ENCODE measurements around the gene EDRF1.

Gene EDRF1

DNA sequence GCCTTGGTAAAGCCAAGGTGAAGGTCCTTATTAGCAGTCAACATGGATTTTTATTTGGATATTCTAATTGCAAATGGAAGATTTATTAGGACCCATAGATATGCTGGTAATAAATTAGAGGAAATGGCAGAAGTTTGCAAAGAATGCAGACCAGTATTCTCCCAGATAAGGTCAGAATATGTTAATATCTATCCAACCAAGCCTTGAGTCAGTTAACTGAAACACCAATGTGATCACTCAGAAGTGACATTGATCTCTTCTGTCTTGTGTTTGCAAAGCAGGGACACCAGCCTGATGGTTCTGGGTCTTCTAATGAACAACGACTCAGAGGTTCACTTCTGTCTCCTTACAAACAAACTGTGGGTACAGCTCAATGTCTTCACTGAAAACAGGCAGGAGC is 82.1 kb downstream of the EDRF1 start:
- Mint-ChIP-seq H3K4me1 (ENCODE audit: low read depth) (no peaks in the 10 kb centered on the region), H3K9me3 (no peaks in the 10 kb centered on the region), H3K27ac (no peak overlapping the region), H3K4me3 (no peak overlapping the region), H3K36me3 (ENCODE audit: low read depth) (peaks cover 82% of the 10 kb centered on the region), H3K27me3 (no peaks in the 10 kb centered on the region)
- DNase-seq: no peak

- no peaks in the 10 kb centered on the region for H3K27me3 Mint-ChIP-seq
- no peak for DNase-seq
- peaks cover 83% of the 10 kb centered on the region for H3K36me3 Mint-ChIP-seq (ENCODE audit: low read depth)
- no peaks in the 10 kb centered on the region for H3K4me1 Mint-ChIP-seq (ENCODE audit: low read depth)
- H3K27ac Mint-ChIP-seq: no peak overlapping the region
- no peak overlapping the region for H3K4me3 Mint-ChIP-seq
- no peaks in the 10 kb centered on the region for H3K9me3 Mint-ChIP-seq
Observed at GRCh38 chr10:125802131-125802530, 82.6 kb downstream of the EDRF1 start.

DNA sequence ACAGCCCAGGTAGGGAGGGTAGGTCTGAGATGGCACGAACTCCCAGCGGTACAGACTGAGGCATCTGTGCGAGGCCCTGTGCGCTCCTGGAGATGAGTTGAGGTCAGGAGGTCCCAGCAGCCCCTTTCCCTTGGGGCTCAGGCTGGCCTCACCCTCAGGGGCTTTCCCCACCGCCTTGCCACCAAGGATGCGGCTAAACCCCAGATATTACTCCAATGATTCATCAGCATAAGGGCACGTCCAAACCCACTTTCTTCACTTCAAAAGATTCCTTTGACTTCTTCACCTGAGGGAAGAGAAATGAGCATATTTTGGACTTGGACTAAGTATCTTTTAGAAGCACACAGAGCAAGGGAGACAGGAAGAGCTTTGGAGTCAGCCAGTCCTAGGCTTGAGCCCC is 83.2 kb downstream of the EDRF1 start:
- H3K9me3 Mint-ChIP-seq: no peaks in the 10 kb centered on the region
- no peak overlapping the region for H3K4me3 Mint-ChIP-seq
- peak overlapping the region; percentile 18 for H3K27ac Mint-ChIP-seq
- no peak for DNase-seq
- H3K27me3 Mint-ChIP-seq: no peaks in the 10 kb centered on the region
- H3K4me1 Mint-ChIP-seq (ENCODE audit: low read depth): no peaks in the 10 kb centered on the region
- H3K36me3 Mint-ChIP-seq (ENCODE audit: low read depth): peaks cover 83% of the 10 kb centered on the region

DNA sequence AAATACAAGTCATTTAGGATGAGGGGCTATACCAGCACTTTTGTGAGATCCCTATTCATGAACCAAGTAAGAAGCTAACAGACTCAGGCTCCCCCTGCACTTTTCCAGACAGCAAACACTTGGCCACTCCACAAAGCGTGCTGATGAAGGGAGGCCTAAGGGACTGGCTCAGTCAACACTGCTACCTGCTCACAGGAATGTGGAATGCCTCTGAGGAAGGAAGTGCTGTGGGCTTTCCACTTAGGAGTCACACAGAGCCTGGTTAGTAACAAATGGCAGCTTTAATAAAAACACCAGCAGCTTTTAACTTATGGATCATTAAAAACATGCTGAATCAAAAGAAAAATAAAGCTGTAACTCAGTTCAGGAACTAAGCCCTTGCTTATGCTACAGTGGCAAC is 88.5 kb downstream of the EDRF1 start:
- H3K4me3 Mint-ChIP-seq: no peak overlapping the region
- peaks cover 79% of the 10 kb centered on the region for H3K36me3 Mint-ChIP-seq (ENCODE audit: low read depth)
- H3K4me1 Mint-ChIP-seq (ENCODE audit: low read depth): no peaks in the 10 kb centered on the region
- H3K27ac Mint-ChIP-seq: no peak overlapping the region
- H3K9me3 Mint-ChIP-seq: no peaks in the 10 kb centered on the region
- DNase-seq: no peak
- H3K27me3 Mint-ChIP-seq: no peaks in the 10 kb centered on the region

GRCh38 chr10:125811251-125811650 is 91.7 kb downstream of the EDRF1 start:
- Mint-ChIP-seq H3K27ac (no peak overlapping the region), H3K27me3 (no peaks in the 10 kb centered on the region)
- no peak for DNase-seq

GRCh38 chr10:125812128-125812750 is 92.7 kb downstream of the EDRF1 start:
- H3K4me3 Mint-ChIP-seq: no peak overlapping the region
- H3K4me1 Mint-ChIP-seq (ENCODE audit: low read depth): no peaks in the 10 kb centered on the region
- no peaks in the 10 kb centered on the region for H3K9me3 Mint-ChIP-seq
- H3K27ac Mint-ChIP-seq: no peak overlapping the region
- no peak for DNase-seq
- peaks cover 73% of the 10 kb centered on the region for H3K36me3 Mint-ChIP-seq (ENCODE audit: low read depth)
- no peaks in the 10 kb centered on the region for H3K27me3 Mint-ChIP-seq

More at GRCh38 chr10:125811251-125811650, 91.7 kb downstream of the EDRF1 start:
- H3K36me3 Mint-ChIP-seq (ENCODE audit: low read depth): peaks cover 82% of the 10 kb centered on the region
- H3K9me3 Mint-ChIP-seq: no peaks in the 10 kb centered on the region
- H3K4me1 Mint-ChIP-seq (ENCODE audit: low read depth): no peaks in the 10 kb centered on the region
- H3K4me3 Mint-ChIP-seq: no peak overlapping the region
